ENCODE measurements around the gene EHD3. TPM values are rescaled to one million over a fixed set of nuclear protein-coding genes. Genes with fewer than 3 reads are reported as not detected.

The EHD3 gene
- total and polyA plus RNA-seq, 9 donors, result 3.2 to 5.8 (median 3.9) TPM

GRCh38 chr2:31196622-31197021 is 37.3 kb upstream of the EHD3 start:
- Histone ChIP-seq H3K9me3 (replicated peaks; ENCODE audit: control insufficient read depth, low read depth, low read length) (no peaks in the 10 kb centered on the region), H3K27ac (ENCODE audit: low read length) (no peak overlapping the region), H3K36me3 (ENCODE audit: control insufficient read depth, insufficient read depth, low read length) (no peaks in the 10 kb centered on the region), H3K4me1 (ENCODE audit: control insufficient read depth, insufficient read depth, low read length) (no peaks in the 10 kb centered on the region), H3K27me3 (ENCODE audit: control insufficient read depth, insufficient read depth, low read length) (peaks cover 3% of the 10 kb centered on the region), H3K4me3 (ENCODE audit: low read length) (no peak overlapping the region)
- no CpG with 5 or more reads among the region's 2 CpGs for WGBS (ENCODE audit: insufficient coverage)
- DNase-seq, result no peak

GRCh38 chr2:31197166-31197565 is 36.8 kb upstream of the EHD3 start:
- no peaks in the 10 kb centered on the region for H3K4me1 ChIP-seq (ENCODE audit: control insufficient read depth, insufficient read depth, low read length)

GRCh38 chr2:31197669-31198068 is 36.3 kb upstream of the EHD3 start:
- Histone ChIP-seq H3K27me3 (ENCODE audit: control insufficient read depth, insufficient read depth, low read length) (peaks cover 3% of the 10 kb centered on the region), H3K9me3 (replicated peaks; ENCODE audit: control insufficient read depth, low read depth, low read length) (no peaks in the 10 kb centered on the region), H3K4me1 (ENCODE audit: control insufficient read depth, insufficient read depth, low read length) (no peaks in the 10 kb centered on the region), H3K36me3 (ENCODE audit: control insufficient read depth, insufficient read depth, low read length) (no peaks in the 10 kb centered on the region), H3K4me3 (ENCODE audit: low read length) (no peak overlapping the region), H3K27ac (ENCODE audit: low read length) (no peak overlapping the region)
- WGBS (ENCODE audit: insufficient coverage), result 90% methylated on average over 1 of the region's 2 CpGs
- DNase-seq, result no peak

More at GRCh38 chr2:31197166-31197565, 36.8 kb upstream of the EHD3 start:
- no peaks in the 10 kb centered on the region for H3K9me3 ChIP-seq (replicated peaks; ENCODE audit: control insufficient read depth, low read depth, low read length)
- no peak overlapping the region for H3K27ac ChIP-seq (ENCODE audit: low read length)
- WGBS (ENCODE audit: insufficient coverage), result 71% methylated on average over 1 of the region's 4 CpGs
- H3K4me3 ChIP-seq (ENCODE audit: low read length), result no peak overlapping the region
- no peak for DNase-seq
- peaks cover 3% of the 10 kb centered on the region for H3K27me3 ChIP-seq (ENCODE audit: control insufficient read depth, insufficient read depth, low read length)
- no peaks in the 10 kb centered on the region for H3K36me3 ChIP-seq (ENCODE audit: control insufficient read depth, insufficient read depth, low read length)

GRCh38 chr2:31199206-31199605 is 34.7 kb upstream of the EHD3 start:
- Histone ChIP-seq H3K4me1 (ENCODE audit: control insufficient read depth, insufficient read depth, low read length) (no peaks in the 10 kb centered on the region), H3K9me3 (replicated peaks; ENCODE audit: control insufficient read depth, low read depth, low read length) (no peaks in the 10 kb centered on the region), H3K36me3 (ENCODE audit: control insufficient read depth, insufficient read depth, low read length) (no peaks in the 10 kb centered on the region), H3K27me3 (ENCODE audit: control insufficient read depth, insufficient read depth, low read length) (peaks cover 2% of the 10 kb centered on the region), H3K4me3 (ENCODE audit: low read length) (no peak overlapping the region), H3K27ac (ENCODE audit: low read length) (no peak overlapping the region)
- no CpG with 5 or more reads among the region's 4 CpGs for WGBS (ENCODE audit: insufficient coverage)
- no peak for DNase-seq

GRCh38 chr2:31200972-31201371 is 33.0 kb upstream of the EHD3 start:
- H3K27ac ChIP-seq (ENCODE audit: low read length), result no peak overlapping the region
- no peaks in the 10 kb centered on the region for H3K9me3 ChIP-seq (replicated peaks; ENCODE audit: control insufficient read depth, low read depth, low read length)
- no peak overlapping the region for H3K4me3 ChIP-seq (ENCODE audit: low read length)
- 93% methylated on average over 3 of the region's 9 CpGs for WGBS (ENCODE audit: insufficient coverage)
- H3K36me3 ChIP-seq (ENCODE audit: control insufficient read depth, insufficient read depth, low read length), result no peaks in the 10 kb centered on the region
- H3K4me1 ChIP-seq (ENCODE audit: control insufficient read depth, insufficient read depth, low read length), result no peaks in the 10 kb centered on the region
- peaks cover 2% of the 10 kb centered on the region for H3K27me3 ChIP-seq (ENCODE audit: control insufficient read depth, insufficient read depth, low read length)
- no peak for DNase-seq

- Histone ChIP-seq H3K4me1 (ENCODE audit: control insufficient read depth, insufficient read depth, low read length) (no peaks in the 10 kb centered on the region), H3K9me3 (replicated peaks; ENCODE audit: control insufficient read depth, low read depth, low read length) (no peaks in the 10 kb centered on the region), H3K27ac (ENCODE audit: low read length) (no peak overlapping the region), H3K27me3 (ENCODE audit: control insufficient read depth, insufficient read depth, low read length) (peaks cover 2% of the 10 kb centered on the region), H3K36me3 (ENCODE audit: control insufficient read depth, insufficient read depth, low read length) (no peaks in the 10 kb centered on the region), H3K4me3 (ENCODE audit: low read length) (no peak overlapping the region)
- DNase-seq, result no peak
- 65% methylated on average over 5 of the region's 5 CpGs for WGBS (ENCODE audit: insufficient coverage)
Measured at GRCh38 chr2:31202041-31202440, 31.9 kb upstream of the EHD3 start.

GRCh38 chr2:31202833-31203232 is 31.1 kb upstream of the EHD3 start:
- Histone ChIP-seq H3K9me3 (replicated peaks; ENCODE audit: control insufficient read depth, low read depth, low read length) (no peaks in the 10 kb centered on the region), H3K27ac (ENCODE audit: low read length) (no peak overlapping the region), H3K4me3 (ENCODE audit: low read length) (no peak overlapping the region), H3K36me3 (ENCODE audit: control insufficient read depth, insufficient read depth, low read length) (no peaks in the 10 kb centered on the region), H3K27me3 (ENCODE audit: control insufficient read depth, insufficient read depth, low read length) (peaks cover 2% of the 10 kb centered on the region), H3K4me1 (ENCODE audit: control insufficient read depth, insufficient read depth, low read length) (no peaks in the 10 kb centered on the region)
- DNase-seq, result no peak
- 82% methylated on average over 3 of the region's 5 CpGs for WGBS (ENCODE audit: insufficient coverage)

GRCh38 chr2:31203916-31204315 is 30.0 kb upstream of the EHD3 start:
- Histone ChIP-seq H3K9me3 (replicated peaks; ENCODE audit: control insufficient read depth, low read depth, low read length) (no peaks in the 10 kb centered on the region), H3K27me3 (ENCODE audit: control insufficient read depth, insufficient read depth, low read length) (peaks cover 2% of the 10 kb centered on the region), H3K36me3 (ENCODE audit: control insufficient read depth, insufficient read depth, low read length) (no peaks in the 10 kb centered on the region), H3K4me3 (ENCODE audit: low read length) (no peak overlapping the region), H3K27ac (ENCODE audit: low read length) (no peak overlapping the region), H3K4me1 (ENCODE audit: control insufficient read depth, insufficient read depth, low read length) (no peaks in the 10 kb centered on the region)
- no peak for DNase-seq

GRCh38 chr2:31204783-31205182 is 29.2 kb upstream of the EHD3 start:
- Histone ChIP-seq H3K27ac (ENCODE audit: low read length) (no peak overlapping the region), H3K4me1 (ENCODE audit: control insufficient read depth, insufficient read depth, low read length) (no peaks in the 10 kb centered on the region), H3K27me3 (ENCODE audit: control insufficient read depth, insufficient read depth, low read length) (peaks cover 2% of the 10 kb centered on the region), H3K9me3 (replicated peaks; ENCODE audit: control insufficient read depth, low read depth, low read length) (no peaks in the 10 kb centered on the region), H3K36me3 (ENCODE audit: control insufficient read depth, insufficient read depth, low read length) (no peaks in the 10 kb centered on the region), H3K4me3 (ENCODE audit: low read length) (no peak overlapping the region)
- no peak for DNase-seq
- no CpG with 5 or more reads among the region's 6 CpGs for WGBS (ENCODE audit: insufficient coverage)

- Histone ChIP-seq H3K4me1 (ENCODE audit: control insufficient read depth, insufficient read depth, low read length) (no peaks in the 10 kb centered on the region), H3K9me3 (replicated peaks; ENCODE audit: control insufficient read depth, low read depth, low read length) (no peaks in the 10 kb centered on the region), H3K36me3 (ENCODE audit: control insufficient read depth, insufficient read depth, low read length) (no peaks in the 10 kb centered on the region), H3K27ac (ENCODE audit: low read length) (no peak overlapping the region), H3K4me3 (ENCODE audit: low read length) (no peak overlapping the region), H3K27me3 (ENCODE audit: control insufficient read depth, insufficient read depth, low read length) (peaks cover 2% of the 10 kb centered on the region)
- WGBS (ENCODE audit: insufficient coverage), result 75% methylated on average over 9 of the region's 9 CpGs
- no peak for DNase-seq
Measured at GRCh38 chr2:31205186-31205585, 28.8 kb upstream of the EHD3 start.

- Histone ChIP-seq H3K4me1 (ENCODE audit: control insufficient read depth, insufficient read depth, low read length) (no peaks in the 10 kb centered on the region), H3K27me3 (ENCODE audit: control insufficient read depth, insufficient read depth, low read length) (peaks cover 2% of the 10 kb centered on the region), H3K27ac (ENCODE audit: low read length) (no peak overlapping the region), H3K9me3 (replicated peaks; ENCODE audit: control insufficient read depth, low read depth, low read length) (no peaks in the 10 kb centered on the region), H3K36me3 (ENCODE audit: control insufficient read depth, insufficient read depth, low read length) (no peaks in the 10 kb centered on the region), H3K4me3 (ENCODE audit: low read length) (no peak overlapping the region)
- no peak for DNase-seq
- WGBS (ENCODE audit: insufficient coverage), result 44% methylated on average over 2 of the region's 3 CpGs
Measured at GRCh38 chr2:31205613-31206012, 28.3 kb upstream of the EHD3 start.

All from muscle of leg (tissue), 11 donors.